ENCODE measurements around the gene CLSTN2.

CLSTN2 gene

GRCh38 chr3:139935016-139935865 is at the start of gene CLSTN2:
Gene CLSTN2, plus strand, starts transcription at chr3:139935185.
- no peak for DNase-seq (ENCODE audit: low read depth)

- DNase-seq (ENCODE audit: low read depth), result no peak
Measured at GRCh38 chr3:139887431-139887830, 47.6 kb upstream of the CLSTN2 start.

GRCh38 chr3:139888561-139889140 is 46.3 kb upstream of the CLSTN2 start:
- DNase-seq (ENCODE audit: low read depth), result no peak

- DNase-seq (ENCODE audit: low read depth), result no peak
Measured at GRCh38 chr3:139893267-139893962, 41.6 kb upstream of the CLSTN2 start.

DNA sequence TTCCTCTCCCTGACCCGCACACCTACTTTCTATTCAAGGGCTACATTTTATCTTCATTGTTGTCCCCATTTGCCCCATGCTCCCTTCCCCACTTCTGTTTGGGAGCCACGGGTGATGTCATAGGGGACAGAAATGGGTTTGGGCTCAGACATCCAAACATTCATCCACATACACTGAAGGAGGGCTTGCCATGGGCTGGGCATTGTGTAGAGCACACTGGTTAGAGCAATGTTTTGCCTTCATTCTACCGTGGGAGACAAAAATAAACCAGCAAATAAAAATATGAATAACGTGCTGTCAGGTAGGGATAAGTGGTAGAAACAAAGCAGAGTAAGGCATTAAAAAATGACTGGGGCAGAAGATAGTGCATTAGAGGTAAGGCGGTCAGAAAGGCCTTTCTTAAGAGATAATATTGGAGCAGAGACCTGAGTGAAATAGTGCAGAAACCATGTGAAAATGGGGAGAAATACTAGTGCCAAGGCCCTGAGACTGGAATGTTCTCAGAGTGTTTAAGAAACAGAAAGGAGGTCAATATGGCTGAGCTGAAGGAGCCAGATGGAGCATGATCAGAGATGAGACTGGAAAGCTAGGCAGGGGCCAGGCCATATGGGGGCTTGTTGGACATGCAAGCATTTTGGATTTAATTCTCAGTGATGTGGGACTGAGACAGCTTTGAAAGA is 40.9 kb upstream of the CLSTN2 start:
- DNase-seq (ENCODE audit: low read depth), result no peak

- no peak for DNase-seq (ENCODE audit: low read depth)
Measured at GRCh38 chr3:139894643-139894989, 40.4 kb upstream of the CLSTN2 start.

DNA sequence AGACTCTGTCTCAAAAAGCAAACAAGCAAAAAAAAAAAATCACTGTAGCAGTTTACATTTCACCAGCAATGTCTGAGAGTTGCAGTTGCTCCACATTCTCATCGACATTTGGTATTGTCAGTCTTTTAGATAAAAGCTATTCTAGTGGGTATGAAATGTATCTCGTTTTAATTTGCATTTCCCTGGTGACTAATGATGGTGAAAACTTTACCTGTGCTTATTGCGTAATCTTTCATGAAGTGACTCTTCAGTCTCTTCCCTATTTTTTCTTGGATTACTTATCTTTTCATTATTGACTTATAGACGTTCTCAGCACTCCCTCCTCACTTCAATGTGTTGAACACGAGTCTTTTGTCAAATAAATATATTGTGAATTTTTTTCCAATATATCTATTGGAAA is 37.2 kb upstream of the CLSTN2 start:
- DNase-seq (ENCODE audit: low read depth), result no peak

- no peak for DNase-seq (ENCODE audit: low read depth)
Measured at GRCh38 chr3:139906418-139906817, 28.6 kb upstream of the CLSTN2 start.

DNA sequence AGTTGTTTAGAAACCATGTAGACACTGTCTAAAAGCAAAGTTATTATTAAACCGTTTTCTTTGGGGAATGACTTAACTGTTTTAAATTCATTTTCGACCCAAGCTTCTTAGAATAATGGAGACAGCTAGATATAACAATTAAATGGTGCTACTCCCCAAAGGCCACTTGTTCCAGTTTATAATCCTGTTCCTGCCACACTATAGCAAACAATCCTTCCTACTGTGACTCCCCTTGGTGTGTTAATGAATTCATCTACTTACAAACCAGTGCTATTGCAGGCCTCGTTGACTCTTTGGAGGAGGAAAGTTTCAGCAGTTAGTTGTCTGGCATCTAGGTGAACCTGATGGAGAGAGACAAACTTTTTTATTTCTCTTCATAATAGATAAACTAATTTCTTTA is 25.2 kb upstream of the CLSTN2 start:
- no peak for DNase-seq (ENCODE audit: low read depth)

GRCh38 chr3:139916271-139916670 is 18.7 kb upstream of the CLSTN2 start:
- DNase-seq (ENCODE audit: low read depth), result no peak

DNA sequence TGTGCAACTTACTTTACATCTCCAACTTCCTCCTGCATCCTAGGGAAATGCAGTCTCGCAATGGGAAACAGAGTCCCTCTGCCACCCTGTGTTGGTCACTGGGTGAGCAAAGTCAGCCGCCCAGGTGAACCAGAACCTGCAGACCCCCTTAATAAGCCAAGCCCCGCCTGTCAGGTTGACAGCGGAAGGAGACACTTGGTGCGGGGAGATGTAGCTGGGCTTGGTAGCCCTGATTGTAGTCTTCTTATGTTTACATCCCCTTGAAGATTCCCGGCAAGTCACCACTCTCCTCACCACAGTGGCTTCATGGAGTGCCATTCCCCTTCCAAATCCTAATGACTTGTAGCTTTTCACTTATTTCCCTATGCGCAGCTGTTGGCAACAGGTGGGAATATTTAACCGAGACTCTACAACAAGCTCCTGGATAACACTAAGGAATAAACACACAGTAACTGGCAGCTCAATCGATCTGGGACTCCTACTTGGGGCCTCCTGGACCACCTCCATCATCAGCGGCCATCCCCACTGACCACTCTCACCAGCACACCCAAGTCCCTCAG is 17.7 kb upstream of the CLSTN2 start:
- DNase-seq (ENCODE audit: low read depth), result no peak

DNA sequence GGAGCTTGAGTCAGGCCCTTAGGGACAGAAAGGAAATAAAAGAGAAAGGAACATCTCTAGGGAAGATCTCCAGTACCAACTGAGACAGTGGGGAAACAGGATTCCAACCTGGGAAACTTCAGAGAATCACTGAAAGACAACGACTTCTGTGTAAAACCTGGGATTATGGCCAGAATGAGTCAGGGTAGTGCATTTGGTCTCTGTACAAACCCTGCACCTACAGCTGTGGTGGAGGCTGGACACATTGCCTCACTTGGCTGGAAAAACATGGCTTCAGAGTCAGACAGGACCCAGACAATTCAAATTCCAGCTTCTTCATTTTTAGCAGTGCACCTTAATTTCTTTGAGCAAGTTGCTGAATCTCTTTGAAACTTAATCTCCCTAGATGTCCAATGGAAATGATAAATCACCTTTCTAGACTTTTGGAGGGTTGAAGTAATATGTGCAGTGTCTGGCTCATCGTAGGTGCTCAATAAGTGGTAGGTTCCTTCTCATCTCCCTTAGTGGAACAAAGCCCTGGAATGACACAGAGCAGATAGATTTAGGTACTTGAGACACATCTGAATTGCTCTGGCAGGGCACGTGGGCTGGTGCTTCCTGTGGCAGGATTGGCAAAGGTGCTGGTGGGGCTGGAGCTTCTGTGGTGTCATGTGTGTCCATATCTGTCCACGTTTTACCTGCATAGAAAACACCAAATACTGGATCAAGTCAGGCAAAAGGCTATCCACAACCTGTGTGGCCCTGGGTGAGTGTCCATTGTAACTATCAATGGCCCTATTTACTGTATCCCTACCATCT is 6.1 kb upstream of the CLSTN2 start:
- no peak for DNase-seq (ENCODE audit: low read depth)

DNA sequence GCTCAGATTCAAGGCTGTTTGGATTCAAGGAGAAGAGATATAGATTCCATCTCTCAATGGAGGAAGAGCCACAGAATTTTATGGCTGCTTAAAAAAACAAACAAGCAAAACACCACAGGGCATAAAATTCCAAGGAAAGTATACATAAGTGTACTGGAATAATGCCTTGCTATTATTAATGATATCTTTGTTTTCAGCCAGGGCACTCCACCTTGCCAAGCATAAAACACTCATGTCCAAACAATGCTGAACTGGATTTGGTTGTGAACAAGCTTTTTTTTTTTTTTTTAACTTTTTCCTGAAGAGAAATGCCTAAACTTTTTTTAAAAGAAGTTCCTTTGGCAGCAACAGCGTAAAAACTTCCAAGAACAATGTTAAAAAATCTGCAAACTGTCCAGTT is 4.8 kb upstream of the CLSTN2 start:
- DNase-seq (ENCODE audit: low read depth), result no peak

GRCh38 chr3:139933766-139934165 is 1.2 kb upstream of the CLSTN2 start:
- DNase-seq (ENCODE audit: low read depth), result no peak

DNA sequence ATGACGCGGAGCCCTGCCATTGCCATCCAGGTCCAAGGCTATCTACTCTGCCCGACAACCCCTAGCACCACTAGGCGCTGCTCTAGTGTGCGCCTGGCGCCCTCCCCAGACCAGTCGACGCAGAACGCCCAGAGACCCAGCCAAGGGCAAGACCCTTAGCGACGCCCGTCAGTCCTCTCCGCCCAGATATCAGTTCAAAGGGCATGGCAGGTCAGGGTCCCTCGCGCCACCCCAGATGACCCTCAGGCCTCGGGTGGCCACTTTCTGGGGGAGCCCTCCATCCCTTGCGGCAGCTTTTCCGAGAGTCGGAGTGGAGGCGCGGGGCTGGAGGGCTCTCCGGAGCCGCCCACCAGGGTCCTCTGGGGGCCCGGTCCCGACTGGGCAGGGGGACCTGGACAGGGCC is 371 bp upstream of the CLSTN2 start:
- DNase-seq (ENCODE audit: low read depth), result no peak

GRCh38 chr3:139935866-139936817 is 1.2 kb downstream of the CLSTN2 start:
- DNase-seq (ENCODE audit: low read depth), result no peak

GRCh38 chr3:139937674-139938279 is 2.8 kb downstream of the CLSTN2 start:
- no peak for DNase-seq (ENCODE audit: low read depth)

- DNase-seq (ENCODE audit: low read depth), result no peak
Measured at GRCh38 chr3:139939681-139940190, 4.8 kb downstream of the CLSTN2 start.

DNA sequence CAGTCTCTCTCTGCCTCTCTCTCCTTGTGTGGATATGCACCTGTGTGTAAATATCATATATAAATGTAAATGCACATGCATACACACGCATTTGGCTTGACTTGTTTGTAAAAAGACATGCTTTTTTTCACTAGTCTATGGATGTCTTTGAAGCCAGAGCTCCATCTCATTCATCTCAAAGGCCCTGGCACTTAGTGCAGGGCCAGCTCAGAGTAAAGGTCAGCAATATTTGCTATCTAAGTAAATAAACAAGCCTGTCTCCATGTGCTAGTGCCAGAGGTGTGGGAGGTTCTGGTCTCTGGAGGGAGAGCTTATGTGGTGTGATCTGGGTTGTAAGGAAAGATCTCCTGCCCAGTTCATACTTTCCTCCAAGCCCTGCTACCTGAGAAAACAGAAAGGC is 5.6 kb downstream of the CLSTN2 start:
- no peak for DNase-seq (ENCODE audit: low read depth)

DNA sequence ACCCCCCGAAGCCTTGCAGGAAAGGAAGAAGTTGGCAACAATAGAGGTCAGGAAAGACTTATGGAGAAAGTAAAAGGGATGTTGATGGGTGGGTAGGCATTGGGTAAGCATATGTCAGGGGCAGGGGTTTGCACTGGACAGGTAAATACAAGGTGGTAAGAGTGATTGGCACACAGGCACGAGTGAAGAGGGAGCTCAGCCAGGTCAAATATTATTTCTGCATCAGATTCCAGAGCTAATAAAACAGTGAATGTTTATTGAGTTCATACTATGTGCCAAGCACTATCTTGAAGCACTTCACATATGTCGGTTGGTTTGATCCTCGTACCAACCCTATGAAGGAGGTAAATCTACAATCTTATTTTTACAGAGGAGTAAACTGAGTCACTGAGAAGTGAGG is 6.6 kb downstream of the CLSTN2 start:
- no peak for DNase-seq (ENCODE audit: low read depth)

Data from CMK (cell line).